HG03175 (cell line): ENCODE measurements around the gene VENTX.
"Not testable (repeated sequence)": the region's sequence is repeated elsewhere in the genome, so short reads cannot be mapped to it uniquely, and the experiment has no call there.

ENCODE experiments used
- ATAC-seq: cut with Tn5 transposase; IDR thresholded peaks from one replicate; pipeline ENCODE4 v1.9.1; 2021; ENCODE audit warnings: mild to moderate bottlenecking, moderate library complexity; ENCODE audit not compliant: unreplicated experiment

The VENTX gene

DNA sequence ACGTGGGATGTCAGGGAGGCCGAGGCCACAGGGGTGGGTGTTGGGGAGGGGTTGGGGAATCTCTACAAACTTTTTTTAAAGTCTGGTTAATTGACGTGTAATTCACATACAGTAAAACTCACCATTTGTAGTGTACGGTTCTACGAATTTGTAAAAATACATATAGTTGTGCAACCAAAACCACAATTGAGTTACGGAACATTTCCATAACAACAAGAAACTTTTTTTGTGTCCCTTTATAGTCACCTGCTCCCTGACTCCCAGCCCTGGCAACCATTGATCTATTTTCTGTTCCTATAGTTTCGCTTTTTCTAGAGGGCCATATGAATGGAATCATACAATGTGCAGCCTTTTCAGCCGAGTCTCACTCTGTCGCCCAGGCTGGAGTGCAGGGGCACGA lies 2.9 kb upstream of the VENTX start:
- not testable (repeated sequence) for ATAC-seq

DNA sequence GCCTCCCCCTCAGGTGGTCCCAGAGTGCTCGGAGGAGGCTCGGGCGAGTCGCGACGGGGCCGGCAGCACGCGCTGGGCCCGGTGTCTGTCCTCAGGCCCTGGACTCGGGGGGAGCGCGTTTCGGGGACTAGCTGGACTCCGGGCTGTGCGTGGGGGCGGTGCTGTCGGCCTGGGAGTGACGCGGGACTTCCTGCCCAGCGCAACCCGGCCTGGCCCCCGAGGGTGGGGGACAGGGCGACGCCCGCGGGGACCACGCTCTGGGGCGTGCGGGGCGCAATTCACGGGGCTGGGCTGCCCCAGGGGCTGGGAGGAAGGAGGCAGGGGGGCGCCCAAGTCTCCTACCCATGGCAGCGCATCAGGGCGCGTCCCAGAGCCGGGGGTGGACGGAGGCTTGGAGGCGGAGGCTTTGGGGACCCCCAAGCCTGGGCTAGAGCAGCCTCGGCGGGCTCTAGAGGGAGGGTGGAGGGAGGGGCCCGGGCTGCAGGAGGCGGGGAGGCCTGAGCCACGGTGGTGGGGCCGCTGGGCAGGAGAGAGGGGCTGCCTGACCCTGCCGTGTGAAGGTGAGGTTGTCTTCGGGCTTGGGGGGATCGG lies 2.3 kb upstream of the VENTX start:
- no peak for ATAC-seq

DNA sequence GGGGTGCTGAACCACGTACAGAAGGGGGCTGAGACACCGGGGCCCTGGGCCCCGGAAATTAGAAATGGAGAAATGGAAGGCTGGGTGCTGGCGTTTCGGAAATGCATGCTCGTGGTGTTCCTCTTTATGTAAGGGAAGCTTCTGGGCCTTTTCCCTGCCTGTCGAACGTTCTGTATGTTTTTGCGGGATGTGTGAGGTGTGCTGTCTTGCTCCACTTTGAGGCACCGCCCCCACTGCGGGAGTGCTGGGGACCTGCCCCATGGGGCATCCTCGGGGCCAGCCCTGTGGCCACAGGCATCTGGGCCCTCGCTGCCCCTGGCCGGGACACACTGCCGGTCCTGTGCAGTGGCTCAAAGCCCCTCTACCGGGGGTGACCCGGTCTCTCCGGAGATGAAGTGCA lies 1.7 kb upstream of the VENTX start:
- ATAC-seq = no peak

DNA sequence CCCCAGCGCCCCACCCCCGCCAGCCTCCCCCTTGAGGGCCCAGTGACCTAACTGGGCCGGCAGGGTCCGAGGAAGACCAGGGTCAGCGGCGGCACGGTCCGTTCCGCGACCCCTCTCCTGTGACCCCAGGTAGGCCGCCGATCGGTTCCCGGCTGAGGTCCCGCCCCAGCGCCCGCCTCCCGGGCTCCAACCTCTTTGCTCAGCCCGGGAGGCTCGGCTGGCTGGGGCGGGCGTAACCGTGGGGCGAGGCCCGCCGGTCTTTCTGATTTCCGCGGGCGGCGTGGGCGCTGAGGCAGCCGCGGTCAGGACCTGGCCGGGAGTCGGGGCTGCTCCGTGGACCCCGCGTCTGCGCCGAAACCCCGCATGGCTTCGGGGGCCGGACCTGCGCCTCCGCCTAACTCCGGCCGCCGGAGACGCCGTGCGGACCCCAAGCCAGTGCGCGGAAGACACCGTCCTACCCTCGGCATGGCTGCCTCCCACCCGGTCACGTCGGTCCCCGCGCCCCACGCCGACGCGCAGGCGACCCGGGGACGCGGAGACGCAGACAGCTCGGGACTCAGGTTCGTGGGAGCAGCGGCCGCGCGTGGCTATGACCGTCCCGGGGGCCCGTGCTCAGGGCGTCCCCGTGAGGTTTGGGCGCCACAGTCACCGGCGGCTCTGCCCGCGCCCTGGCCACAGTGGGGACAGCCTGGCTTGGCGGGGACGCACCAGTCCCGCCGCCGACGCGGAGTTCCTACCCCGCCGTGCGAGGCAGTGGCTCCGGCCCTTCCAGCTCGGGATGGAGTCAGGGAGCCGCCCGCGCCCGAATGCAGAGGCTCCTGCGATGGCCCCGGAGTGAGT lies 1.0 kb upstream of the VENTX start:
- no peak for ATAC-seq

DNA sequence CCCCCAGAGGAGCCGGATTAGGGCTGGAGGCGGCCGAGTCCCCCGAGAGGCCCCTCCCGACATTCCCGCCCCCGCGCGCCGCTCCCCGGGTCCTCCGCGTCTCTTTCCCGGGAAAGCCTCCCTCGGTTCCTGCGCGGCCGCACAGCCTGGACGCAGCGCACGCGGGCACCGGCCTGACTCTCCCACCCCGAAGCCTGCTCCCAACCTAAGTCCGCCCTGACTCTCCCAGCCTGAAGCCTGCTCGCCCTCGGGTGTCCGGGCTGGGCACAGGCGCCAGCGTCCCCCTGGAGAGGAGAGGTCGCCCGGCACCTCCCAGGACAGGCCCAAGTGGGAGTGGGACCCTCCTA lies 441 bp upstream of the VENTX start:
- no peak for ATAC-seq

DNA sequence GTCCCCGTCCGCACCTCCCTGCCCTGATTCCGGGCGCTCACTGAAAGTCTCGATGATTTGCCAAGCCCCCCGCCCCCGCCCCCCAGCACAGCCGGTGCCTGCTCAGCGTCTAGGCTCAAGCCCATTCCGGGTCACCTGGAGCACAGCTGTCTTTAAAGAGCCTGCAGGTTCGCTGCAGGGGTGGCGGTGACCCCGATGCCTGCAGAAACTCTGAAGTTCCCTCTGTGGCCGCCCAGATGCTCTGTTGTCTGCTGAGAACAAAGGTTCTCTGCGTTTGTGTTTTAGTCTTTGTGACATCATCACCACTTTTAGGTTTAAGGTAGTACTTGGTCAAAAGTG lies 780 bp downstream of the VENTX start:
- no peak for ATAC-seq

DNA sequence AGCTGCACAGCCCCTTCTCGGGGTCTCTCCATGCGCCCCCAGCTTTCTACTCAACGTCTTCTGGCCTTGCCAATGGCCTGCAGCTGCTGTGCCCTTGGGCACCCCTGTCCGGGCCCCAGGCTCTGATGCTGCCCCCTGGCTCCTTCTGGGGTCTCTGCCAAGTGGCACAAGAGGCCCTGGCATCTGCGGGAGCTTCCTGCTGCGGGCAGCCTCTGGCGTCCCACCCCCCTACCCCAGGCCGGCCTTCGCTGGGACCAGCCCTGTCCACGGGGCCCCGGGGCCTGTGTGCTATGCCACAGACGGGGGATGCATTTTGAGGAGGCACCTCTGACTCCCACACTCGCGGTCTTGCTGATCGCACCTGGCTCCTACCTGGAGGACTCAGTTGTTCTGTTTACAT lies 2.3 kb downstream of the VENTX start:
- no peak for ATAC-seq

DNA sequence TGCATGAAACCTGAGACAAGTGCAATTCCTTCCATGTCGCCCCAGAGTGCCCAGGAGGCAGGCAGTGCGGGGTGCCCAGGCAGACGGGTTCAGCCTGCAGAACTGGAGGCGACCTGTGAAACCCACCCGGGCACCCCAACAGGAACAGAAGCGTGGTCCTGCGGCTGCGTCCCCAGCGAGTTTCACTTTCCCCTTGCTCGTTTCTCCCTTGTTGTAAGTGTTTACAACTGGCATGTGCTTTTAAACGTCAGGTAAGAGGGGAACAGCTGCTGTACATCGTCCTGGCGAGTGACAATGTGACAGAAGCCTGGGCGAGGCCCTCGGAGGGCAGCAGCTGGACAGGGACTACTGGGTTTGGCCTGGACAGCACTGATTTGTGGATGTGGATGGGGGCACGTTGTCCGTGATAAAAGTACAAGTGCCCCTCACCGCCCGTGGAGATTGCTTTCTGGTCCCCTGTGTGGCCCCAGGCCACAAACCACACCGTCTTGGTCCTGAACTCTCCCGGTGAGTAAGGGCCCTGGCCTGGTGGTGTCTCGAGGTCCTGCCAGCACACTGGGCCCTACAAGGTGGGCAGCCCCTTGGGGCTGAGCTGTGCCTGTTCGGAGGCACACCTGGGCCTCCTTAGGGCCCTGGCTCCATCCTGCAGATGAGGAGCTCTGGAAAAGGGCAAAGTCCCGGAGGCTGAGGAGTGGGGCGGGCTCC lies 4.0 kb downstream of the VENTX start:
- peak; percentile 44 for ATAC-seq

DNA sequence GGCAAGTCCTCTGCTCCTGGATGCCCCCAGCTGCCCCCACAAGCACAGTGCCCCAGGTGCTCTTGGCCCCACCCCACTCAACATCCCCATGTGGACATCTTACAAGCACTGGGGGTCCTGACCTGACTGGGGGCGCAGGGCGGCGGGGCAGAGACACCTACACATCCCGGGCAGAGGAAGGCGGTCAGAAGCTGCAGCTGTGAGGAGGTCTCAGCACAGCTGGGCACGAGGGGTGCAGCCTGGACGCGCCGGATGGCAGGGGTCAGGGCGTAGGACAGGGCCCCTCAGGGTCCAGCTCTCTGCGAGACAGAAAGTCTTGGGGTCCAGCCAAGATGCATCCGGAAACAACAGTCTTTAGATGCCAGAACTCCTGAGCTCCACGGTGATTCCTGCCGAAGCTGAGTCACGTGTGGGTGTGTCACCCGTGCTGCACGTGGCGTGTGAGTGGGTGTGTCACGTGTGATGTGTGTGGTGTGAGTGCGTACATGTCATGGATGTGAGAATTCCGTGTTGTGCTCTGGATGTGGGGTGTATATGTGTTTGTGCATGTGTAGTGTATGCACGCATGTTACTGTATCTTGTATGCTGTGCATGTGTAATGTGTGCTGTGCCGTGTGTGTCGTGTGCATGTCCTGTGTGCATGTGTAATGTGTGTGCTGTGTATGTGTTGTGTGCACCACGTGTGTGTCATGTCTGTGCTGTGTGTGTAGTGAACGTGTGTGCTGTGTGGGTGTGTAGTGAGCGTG lies 5.1 kb downstream of the VENTX start:
- no peak for ATAC-seq

DNA sequence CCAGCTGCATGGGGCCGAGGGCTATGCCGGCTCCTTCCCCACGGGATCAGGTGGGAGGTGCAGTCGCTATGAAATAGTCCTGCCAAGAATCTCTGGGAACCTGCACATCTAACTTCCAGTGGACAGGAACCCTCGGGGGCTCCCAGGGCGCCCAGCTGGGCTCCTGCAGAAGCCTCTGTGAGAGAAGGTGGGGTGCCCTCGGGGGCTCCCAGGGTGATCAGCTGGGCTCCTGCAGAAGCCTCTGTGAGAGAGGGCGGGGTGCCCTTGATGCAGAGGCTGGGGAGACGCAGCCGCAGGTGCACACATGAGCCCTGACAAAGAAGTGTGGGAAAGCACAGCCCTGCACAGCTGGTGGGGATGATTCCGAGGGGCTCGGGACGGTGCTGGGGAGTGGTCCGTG lies 5.9 kb downstream of the VENTX start:
- ATAC-seq = no peak

DNA sequence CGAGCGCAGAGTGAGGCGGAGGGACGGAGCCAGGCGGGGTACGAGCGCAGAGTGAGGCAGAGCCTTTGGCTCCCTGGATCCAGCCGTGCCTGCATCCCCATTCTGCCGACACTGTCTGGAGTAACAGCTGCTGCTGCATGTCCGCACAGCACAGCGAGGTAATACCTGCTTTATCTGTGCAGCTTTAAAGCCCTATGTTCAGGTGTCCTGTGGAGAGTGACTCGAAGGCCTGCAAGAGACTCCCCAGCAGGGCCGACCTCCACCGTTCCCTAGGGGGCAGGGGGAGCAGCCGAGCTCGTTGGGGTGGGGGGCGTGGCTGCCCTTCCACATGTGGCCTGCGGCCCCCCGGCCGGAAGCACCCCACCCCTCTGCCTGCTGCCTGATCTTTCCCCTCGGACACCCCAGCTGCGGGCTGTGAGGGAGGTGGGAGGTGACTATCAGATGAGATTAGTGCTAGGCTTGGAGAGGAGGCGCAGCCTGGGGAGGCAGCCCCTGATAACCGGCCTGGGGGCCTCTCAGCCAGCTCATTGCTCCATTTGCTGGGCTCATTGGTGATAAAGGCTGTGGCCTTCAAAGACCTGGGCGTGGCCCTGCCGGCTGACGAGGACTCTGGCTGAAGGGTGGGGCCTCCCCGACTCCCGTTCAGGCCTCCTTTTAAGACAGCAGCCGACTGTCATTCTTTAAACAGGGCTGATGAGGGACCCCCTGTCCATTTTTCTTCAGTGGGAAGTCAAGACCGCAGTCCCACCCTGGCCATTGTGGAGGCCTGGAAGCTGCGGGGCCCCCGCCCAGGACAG lies 8.0 kb downstream of the VENTX start:
- no peak for ATAC-seq

DNA sequence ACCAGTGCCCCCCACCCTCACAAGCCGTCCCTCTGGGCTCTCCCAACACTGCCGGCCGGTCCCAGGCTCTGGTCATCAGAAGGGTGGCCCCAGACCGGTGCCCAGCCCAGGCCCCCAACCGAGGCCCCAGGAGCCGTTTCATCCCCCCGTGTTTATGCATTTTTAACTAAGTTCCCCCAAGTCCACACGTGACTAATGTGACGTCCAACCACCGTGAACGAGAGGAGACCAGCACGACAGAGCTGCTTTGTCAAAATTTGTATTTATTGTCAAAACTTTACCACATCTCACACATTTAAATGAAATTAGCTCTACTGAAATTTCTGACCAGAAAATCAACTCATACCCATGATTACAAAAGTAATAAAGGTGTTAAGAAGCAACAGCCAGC lies 8.6 kb downstream of the VENTX start:
- ATAC-seq = no peak

DNA sequence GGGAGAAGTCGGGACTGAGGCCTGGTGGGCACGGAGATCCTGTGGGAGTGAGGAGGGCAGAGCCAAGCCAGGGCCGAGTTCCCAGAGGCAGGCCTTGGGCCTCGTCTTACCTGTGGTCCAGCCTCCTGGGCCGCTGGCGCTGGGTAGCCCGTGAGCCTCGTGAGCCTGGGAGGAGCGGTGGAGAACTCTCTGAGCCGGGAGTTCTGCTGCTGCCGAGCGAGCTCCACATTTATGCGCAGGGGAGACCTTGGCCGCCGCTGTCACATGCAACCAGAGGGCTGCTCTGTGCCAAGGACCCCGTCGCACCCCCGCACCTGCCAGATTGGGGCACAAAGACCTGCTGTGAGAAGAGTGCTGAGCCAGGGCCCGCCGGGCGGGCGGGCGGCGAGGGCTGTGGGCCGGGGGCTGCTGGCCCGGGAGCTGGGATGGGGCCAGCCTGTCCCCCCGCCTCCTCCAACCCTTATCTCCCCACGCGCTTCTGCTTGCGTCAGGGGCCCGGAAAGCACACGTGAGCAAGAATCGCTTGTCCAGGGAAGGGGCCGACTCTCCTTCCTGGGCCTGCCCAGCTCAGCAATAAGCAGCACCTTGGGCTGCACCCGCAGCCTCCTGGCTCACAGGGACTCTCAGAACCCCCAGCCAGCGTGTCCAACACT lies 10.2 kb downstream of the VENTX start:
- ATAC-seq = no peak

DNA sequence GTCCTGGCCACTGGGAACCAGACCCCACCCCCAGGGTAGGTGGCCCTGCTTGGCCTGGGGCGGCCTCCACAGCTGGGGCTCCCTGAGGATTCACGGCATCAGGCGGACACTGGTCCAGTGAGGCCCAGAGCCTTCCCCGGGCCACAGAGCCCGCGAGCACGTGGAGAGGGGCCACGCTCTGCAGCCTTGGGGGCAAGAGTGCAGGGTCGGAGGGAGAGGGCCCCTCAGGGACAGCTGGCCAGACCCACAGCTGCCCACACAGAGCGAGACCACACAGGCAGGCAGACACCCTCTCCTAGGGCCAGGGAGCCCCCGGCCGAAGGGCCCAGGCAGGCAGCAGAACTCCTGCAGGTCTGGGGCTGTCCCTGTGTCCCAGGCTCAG lies 10.7 kb downstream of the VENTX start:
- no peak for ATAC-seq

DNA sequence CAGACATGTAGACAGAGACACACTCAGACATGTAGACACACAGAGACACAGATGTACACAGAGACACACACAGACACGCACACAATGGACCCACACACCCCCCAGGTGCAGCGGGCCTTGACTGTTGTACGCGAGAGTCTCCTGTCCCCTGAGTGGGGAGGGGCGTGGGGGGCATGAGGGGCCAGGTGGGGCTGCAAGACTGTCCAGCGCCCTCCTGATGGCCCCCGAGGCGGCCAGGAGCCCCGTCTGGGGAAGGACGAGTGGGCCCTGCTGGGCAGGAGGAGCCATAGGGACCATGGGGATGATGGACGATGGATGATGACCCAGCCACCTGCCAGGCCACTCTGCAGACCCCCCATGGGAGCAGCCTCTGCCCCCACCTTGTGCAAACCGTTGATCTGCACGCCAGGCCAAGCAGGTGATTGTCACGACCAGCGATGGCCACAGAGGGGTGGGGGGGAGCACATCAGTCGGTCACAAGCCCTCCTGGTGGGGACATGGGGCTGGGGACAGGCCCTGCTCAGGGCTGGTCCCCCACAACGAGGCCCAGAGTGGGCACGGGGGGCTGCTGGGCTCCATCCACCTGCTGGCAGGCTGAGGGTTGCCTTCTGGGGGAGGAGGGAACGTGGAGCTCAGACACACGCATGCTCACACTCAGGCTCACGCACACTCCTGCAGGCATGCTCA lies 11.6 kb downstream of the VENTX start:
- no peak for ATAC-seq

DNA sequence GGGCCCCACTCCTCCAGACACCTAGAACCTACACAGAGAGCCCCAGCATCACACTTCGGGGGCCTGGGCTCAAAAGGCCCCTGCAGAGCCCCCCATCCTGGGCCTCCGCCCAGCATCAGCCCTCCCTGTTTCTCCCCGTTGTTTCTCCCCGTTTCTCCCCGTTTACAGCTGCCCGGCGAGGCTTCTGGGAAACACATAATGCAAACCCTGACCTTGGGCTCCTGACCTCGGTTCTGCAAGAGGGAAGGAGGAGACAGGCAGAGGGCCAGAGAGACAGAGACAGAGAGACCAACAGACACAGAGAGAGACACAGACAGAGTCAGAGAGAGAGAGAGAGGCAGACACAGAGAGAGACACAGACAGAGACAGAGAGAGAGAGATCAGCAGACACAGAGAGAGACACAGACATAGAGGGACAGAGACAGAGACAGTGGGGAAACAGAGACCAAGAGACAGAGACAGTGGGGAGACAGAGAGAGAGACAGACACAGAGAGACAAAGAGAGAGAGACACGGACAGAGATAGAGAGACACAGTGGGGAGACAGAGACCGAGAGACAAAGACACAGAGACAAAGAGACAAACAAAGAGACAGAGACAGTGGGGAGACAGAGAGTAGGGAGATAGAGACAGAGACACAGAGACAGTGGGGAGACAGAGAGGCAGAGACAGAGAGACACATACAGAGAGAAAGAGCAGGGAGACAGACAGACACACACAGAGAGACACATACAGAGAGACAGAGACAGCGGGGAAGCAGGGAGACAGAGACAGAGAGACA lies 12.5 kb downstream of the VENTX start:
- ATAC-seq = no peak

DNA sequence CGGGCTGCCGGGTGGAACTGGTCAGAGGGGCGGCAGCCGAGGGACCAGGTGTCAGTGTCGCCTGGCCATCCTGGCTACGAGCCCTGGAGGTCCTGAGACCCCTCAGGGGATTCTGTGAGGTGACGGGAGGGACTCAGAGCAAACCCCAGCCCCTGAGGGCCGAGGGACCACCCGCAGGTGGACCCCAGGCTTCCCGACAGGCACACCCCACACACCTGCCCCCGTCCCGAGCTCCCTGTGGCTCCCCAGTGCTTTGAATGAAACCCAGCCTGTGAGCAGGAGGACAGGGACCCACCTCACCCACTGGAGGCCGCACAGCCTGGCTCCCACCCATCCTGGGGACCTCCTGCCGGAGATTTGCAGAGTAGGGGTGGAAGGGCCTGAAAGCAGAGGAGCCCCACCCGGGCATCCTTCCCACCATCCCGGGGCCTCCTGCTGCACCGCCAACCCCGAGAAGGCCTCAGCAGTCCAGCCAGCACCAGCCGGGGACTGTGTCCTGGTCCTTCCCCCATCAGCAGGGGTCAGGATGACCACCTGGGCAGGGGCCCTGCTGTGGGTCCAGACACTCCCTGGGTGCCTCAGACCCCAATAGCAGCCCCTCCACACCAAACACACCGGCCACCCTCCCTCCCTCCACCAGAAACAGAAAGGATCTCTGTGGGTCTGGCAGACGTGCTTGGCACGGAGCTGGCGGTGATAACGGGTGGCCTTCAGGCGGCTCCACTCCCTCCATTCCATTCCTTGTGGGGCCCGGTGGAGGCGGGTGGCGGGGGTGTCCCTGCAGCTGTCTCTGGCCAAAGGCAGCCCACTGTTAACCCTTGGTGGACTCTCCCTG lies 13.9 kb downstream of the VENTX start:
- no peak for ATAC-seq

DNA sequence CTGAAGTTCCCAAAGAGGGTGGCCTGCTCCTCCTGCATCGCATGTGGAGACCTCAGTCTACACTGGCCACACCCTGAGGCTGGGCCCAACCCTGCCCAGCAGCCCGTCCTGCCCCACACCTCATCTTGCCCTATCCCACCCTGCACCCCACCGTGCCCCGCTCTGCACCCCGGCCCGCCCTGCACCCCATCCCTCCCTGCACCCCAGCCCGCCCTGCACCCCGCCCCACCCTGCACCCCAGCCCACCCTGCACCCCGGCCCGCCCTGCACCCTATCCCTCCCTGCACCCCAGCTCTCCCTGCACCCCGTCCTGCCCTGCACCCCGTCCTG lies 14.5 kb downstream of the VENTX start:
- ATAC-seq = no peak
